ENCODE results near the gene QSOX1.

The QSOX1 gene

DNA sequence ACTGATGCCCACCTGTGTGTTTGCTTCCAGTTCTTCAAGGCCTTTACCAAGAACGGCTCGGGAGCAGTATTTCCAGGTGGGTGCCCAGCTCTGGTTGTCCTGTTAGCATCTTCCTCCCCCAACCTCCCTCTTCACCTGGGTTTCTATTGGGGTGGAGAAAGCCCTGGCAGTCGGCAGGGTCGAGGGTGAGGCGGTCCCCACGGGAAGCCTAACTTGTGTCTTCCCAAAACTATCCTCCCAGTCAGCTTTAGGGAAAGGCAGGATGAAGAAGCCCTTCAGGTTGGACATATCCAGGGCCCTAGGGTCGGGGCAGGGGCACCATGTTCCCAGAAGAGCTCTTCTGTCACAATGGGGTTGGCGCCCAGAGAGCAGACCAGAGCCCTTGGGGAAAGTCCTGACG lies 20.6 kb downstream of the QSOX1 start:
- H3K4me3 ChIP-seq (ENCODE audit: control insufficient read depth, low read depth, low read length): no peak overlapping the region
- TF ChIP-seq CTCF (IDR thresholded peaks at IDR 0.05; ENCODE audit: control insufficient read depth, insufficient read depth, low read depth, low read length, missing control alignments): no peak
- no peak for DNase-seq (ENCODE audit: low read depth)

DNA sequence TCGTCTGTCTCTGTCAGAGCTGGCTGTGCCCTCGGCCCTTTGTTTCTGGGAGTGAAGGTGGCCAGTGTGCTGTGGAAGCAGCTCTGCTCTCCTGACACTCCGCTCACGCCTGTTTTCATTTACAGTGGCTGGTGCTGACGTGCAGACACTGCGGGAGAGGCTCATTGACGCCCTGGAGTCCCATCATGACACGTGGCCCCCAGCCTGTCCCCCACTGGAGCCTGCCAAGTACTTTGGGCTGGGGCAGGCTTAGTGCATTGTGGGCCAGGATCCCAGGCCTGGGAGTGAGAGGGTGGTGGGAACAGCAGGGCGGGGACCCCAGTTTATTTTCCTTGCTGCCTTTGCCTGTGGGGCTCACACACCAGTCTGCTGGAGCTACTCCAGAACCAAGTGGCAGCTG lies 21.1 kb downstream of the QSOX1 start:
- H3K4me3 ChIP-seq (ENCODE audit: control insufficient read depth, low read depth, low read length): no peak overlapping the region
- no peak for TF ChIP-seq CTCF (IDR thresholded peaks at IDR 0.05; ENCODE audit: control insufficient read depth, insufficient read depth, low read depth, low read length, missing control alignments)
- DNase-seq (ENCODE audit: low read depth): no peak

- no peak overlapping the region for H3K4me3 ChIP-seq (ENCODE audit: control insufficient read depth, low read depth, low read length)
- TF ChIP-seq CTCF (IDR thresholded peaks at IDR 0.05; ENCODE audit: control insufficient read depth, insufficient read depth, low read depth, low read length, missing control alignments): no peak
- DNase-seq (ENCODE audit: low read depth): no peak
These were observed 22.3 kb downstream of the QSOX1 start for GRCh38 chr1:180176965-180177364.

DNA sequence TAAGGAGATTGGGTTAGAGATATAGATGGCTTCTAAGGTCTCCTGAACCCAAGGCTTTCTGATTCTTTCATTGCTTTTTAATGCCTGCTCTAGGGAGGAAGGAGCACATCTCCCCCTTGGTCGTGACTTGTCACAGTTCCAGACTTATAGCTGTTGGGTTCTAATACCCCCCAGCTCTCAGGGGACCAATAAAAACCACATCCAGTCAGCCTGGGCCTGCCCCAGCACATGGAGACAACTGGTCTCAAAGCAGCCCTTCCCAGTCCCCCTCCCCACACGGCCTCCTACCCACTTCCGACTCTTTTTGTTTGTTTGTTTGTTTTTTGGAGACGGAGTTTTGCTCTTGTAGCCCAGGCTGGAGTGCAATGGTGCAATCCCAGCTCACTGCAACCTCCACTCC lies 23.3 kb downstream of the QSOX1 start:
- DNase-seq (ENCODE audit: low read depth): no peak
- no peak overlapping the region for H3K4me3 ChIP-seq (ENCODE audit: control insufficient read depth, low read depth, low read length)
- no peak for TF ChIP-seq CTCF (IDR thresholded peaks at IDR 0.05; ENCODE audit: control insufficient read depth, insufficient read depth, low read depth, low read length, missing control alignments)

- H3K4me3 ChIP-seq (ENCODE audit: control insufficient read depth, low read depth, low read length): no peak overlapping the region
- TF ChIP-seq CTCF (IDR thresholded peaks at IDR 0.05; ENCODE audit: control insufficient read depth, insufficient read depth, low read depth, low read length, missing control alignments): peak; percentile 98
- DNase-seq (ENCODE audit: low read depth): no peak
These were observed 24.0 kb downstream of the QSOX1 start for GRCh38 chr1:180178511-180179161.

GRCh38 chr1:180179162-180179957 lies 24.7 kb downstream of the QSOX1 start:
- DNase-seq (ENCODE audit: low read depth): no peak
- no peak for TF ChIP-seq CTCF (IDR thresholded peaks at IDR 0.05; ENCODE audit: control insufficient read depth, insufficient read depth, low read depth, low read length, missing control alignments)
- H3K4me3 ChIP-seq (ENCODE audit: control insufficient read depth, low read depth, low read length): no peak overlapping the region

Measured in AG09309 (cell line).